Limb (tissue), 2 donors: ENCODE measurements around the gene SF3A2.

Source experiments
- DNase-seq, 2 donors: peaks; one replicate each; pipeline ENCODE4 v3.0.0-alpha.2; 2016; ENCODE audit errors: extremely low spot score in 2 of 2

SF3A2 gene

DNA sequence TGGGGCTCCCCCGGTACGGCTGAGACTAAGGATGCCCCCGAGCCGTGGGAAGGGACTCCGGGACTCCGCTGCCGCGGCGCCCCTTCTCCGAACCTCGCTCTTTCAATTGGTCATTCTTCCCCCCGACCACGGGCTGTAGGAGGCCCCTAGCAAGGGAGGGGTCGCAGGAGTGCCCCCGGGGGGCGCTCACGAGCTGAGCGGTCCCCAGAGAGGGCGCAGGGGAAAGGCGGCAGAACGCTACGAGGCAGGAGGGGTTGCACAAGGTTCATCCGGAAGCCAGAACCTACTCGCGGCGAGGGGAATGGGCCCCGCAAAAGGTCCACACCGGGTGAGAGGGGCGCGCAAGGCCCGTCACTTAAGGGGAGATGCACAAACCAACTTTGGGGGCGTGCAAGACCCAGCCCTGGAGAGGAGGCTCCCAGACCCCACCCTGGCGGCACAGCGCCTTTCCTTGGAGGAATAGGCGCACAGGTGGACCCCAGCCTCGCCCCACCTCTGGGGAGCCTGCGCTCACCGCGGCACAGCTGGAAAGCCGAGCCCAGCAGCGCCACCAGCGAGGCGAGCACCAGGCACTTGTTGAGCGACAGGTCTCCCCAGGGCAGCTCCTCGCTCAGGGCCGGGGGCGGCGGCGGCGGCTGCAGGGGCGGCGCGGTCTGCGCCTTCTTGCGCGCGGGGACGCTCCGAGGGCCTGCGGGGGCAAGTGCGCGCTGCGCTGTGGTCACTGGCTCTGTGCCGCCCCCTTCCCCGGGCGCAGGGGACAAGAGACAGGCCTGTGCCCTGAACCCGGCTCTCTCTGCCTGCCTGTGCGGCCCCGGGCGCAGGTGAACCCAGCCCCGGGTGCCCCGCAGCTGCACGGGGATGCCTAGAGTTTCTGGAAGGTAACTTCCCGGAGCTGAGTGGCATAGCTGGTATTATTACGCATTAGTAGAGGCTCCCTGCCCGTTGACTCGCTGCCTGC lies 16.8 kb downstream of the SF3A2 start:
- no peak for DNase-seq

DNA sequence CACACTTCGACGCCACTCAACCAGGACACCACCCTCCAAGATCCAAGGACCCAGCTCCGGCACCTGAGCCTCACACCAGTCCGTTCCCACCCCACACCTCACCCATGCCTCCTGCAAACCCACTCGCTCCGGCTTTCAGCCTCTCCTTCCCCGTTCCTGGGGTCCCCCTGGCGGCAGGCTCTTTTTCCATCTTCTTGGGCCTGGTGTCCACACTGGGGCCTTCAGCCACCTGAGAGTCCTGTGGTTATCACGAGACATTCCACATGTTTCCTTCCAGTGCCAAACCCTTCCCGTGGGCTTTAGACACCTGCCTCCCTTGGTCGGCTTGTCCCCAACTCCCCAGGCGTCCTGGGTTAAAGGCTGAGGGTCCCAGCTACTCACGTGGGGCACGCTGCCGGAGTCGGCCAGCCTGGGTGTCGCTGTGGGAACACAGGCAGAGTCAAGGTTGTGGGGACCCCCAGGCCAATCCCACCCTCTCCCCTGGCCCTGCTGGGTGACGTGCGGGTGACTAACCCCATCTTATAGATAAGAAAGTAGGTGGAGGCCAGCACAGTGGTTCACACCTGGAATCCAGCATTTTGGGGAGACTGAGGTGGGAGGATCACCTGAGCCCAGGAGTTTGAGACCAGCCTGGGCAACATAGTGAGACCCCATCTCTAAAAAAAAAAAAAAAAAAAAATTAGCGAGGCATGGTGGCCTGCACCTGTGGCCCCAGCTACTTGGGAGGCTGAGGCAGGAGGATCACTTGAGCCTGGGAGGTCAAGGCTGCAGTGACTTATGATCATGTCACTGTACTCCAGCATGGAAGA lies 17.6 kb downstream of the SF3A2 start:
- DNase-seq = peak in 1 of 2 donors; percentile 74

DNA sequence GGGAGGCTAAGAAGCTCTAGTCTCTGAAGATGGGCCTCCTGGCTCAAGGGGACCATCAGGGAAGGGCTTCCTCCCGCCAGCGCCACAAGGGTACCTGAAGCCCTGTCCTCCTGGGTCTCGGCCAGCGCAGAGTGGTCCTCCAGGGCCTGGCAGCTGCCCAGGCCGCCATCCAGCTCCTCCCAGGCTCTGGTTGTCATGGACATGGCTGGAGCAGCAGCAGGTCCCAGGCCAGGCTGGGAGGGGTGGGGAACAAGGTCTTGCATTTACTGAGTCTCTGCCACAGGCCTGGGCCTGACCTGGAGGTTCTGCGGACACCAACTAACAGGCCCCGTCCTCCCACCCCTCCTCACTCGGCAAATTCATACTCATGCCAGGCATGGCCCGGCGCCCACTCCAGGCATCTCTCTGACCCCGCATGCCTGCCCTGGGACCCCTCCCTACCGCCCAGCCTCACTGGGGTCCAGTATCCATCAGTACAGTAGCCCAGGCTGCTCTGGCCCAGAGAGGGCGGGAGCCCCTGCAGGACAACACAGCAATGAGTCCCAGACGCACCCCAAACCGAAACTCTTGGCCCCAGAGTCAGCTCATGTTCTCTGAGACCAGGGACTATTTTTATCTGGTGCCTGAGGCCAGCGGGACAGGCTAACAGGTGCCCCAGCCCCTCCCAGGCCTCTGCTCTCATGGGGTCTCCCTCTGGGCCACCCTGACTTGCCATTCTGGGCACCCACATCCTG lies 18.7 kb downstream of the SF3A2 start:
- DNase-seq = peak in 1 of 2 donors; percentile 46

DNA sequence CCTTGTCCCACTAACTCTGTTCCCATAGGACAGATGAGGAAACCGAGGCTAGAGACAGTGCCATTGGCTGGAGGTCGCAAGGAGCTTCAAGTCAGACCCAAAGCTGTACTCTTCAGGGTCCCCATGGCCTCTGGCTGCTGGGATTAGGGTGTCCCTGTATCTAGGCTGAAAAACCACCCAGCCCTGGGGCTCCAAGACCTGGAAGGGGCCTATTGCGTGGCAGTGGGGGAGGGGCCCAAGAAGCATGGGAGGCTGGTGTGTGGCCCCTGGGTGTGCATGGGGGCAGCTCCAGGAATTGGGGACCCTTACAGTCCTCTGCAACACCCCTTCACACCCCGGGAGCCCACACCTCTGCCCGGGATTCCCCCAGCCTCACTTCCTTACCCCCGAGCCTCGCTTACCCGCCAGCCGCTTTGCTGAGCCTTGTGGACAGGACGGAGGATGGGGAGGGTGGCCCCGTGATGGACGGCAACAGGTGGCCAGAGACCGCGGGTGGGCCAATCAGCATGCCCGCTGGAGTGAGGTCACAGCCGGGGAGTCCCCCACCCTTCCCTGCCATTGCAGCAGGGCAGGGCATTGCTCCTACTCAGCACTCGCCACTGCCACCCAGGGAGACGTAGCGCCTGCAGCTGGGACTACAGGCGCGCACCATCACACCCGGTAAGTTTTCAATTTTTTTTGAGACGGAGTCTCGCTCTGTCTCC lies 19.5 kb downstream of the SF3A2 start, which contains the start of gene JSRP1:
JSRP1 (minus strand) TSS at position 436 of the 704 bp plus-strand sequence. CDS start 1,103 bp downstream, outside the sequence.
- DNase-seq = peak; percentile 70 to 80

DNA sequence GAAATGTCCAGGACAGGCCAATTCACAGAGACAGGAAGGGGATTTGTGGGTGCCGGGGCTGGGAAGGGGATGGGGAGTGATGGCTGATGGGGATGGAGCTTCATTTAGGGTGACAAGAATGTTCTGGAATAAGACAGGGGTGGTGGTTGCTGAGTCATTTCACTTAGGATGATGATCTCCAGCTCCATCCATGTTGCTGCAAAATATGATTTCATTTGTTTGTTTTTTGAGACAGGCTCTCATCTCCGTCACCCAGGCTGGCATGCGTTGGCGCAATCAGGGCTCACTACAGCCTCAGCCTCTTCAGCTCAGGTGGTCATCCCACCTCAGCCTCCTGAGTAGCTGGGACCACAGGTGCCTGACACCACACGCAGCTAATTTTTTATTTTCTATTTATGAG lies 22.7 kb downstream of the SF3A2 start:
- no peak for DNase-seq

DNA sequence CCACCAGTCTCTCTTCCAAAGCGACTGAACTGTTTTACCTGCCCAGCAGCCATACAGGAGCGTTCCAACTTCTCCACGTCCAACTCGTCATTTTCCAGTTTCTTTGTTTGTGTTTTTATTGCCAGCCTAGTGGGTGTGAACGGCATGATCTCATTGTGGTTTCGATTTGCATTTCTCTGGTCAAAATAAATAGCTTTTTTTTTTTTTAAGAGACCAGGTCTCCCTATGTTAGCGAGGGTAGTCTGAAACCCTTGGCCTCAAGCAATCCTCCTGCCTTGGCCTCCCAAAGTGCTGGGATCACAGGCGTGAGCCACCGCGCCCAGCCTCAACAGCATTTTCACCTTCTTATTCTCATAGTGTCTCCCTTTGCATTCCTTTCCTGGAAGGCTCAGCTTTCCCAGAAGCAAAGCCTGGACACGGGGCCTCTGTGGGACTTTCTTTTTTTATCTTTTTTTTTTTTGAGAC lies 23.7 kb downstream of the SF3A2 start:
- no peak for DNase-seq

DNA sequence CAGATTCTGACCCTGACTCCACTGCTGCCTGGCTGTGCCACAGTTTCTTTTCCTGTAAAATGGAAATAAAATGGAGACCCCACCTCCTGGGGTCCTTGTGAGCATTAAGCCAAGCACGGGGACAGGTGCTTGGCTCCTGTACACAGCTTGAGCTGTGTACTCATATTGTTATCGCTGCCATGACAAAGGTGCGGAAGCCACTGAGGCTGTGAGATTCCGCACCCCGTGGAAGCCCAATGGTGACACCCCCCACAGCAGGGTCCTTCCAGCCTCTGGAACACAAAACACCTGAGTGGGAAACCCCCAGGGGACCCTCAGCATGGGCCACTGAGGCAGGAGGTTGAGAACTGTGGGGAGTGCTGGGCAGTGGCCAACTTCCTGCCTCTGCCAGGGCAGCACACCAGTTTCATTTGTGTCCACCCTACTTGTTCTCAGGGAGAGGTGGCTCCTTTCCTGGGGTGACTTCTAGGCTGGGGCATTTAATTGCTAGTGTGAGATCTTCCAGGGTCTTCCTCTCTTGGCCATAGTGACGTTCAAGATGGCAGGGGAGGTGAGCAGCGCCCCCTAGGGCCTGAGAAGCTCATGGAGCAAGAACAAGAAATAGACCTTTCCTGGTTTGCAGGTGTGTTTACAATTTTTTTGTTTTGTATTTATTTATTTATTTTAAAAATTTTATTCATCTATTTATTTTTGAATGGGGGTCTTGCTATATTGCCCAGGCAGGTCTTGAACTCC lies 25.0 kb downstream of the SF3A2 start:
- DNase-seq = no peak

DNA sequence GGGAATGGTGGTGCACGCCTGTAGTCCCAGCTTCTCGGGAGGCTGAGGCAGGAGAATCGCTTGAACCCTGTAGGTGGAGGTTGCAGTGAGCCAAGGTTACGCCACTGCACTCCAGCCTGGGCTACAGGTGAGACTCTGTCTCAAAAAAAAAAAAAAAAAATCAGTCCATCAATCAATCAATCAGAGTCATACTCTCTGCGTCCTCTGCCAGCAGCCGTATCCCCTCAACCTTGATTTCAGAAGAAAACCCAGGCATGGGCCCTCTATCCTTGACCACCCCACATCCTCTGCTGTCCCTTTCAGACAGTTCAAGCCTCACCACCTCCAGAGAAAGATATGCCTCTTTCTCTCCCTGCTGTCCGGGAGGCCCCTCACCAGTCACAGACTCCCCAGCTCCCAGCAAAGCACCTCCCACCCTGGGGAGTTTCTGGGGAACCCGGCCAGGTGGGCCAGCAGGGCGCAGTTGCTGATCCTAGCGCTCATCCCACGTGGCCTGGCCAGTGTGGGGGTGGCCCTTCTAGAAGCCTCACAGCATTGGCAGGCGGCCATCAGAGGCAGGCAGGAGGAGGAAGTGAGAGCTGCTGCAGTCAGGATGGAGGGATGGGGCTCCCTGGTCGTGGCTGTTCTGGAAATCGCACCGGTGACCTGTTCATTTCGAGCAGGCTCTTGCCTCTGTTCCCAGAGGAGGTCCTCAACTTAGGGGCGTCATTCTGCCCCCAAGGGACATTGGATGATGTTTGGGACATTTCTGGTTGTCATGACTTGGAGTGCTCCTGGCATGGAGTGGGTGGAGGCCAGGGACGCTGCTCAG lies 29.8 kb downstream of the SF3A2 start:
- DNase-seq = peak; percentile 45 to 67

DNA sequence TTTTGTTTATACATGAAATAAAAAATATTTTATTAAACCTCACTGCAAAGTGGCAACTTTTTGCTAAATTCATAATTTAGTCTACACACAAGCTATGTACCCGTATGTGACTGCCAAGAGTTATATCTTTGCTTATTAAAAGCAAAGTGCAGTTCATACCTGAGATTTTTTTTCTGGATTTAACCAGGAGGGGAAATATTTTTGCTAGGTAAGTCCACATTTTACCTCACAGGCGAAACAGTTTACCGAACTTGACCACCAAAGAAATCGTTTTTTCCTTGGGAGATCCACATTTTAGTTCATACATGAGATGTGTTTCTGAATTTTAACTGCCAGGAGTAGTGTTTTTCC lies 31.8 kb downstream of the SF3A2 start:
- DNase-seq = no peak

DNA sequence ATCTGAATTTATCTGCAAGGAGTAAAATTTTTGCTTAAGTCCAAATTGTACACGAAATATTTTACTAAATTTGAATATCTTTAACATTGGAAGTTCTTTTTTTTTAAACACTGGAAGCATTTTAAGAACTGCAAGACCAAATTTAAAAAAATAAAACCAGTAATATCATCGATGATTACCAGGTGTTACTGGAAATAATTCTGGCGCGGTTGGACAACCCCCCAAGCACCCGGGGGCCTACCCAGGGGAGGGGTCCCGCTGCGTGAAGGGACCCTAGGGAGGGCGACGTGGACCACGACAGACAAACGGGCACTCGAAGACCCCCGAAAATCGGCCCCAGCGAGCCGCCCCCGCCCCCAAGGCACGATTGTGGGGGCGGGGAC lies 32.2 kb downstream of the SF3A2 start:
- DNase-seq = no peak

DNA sequence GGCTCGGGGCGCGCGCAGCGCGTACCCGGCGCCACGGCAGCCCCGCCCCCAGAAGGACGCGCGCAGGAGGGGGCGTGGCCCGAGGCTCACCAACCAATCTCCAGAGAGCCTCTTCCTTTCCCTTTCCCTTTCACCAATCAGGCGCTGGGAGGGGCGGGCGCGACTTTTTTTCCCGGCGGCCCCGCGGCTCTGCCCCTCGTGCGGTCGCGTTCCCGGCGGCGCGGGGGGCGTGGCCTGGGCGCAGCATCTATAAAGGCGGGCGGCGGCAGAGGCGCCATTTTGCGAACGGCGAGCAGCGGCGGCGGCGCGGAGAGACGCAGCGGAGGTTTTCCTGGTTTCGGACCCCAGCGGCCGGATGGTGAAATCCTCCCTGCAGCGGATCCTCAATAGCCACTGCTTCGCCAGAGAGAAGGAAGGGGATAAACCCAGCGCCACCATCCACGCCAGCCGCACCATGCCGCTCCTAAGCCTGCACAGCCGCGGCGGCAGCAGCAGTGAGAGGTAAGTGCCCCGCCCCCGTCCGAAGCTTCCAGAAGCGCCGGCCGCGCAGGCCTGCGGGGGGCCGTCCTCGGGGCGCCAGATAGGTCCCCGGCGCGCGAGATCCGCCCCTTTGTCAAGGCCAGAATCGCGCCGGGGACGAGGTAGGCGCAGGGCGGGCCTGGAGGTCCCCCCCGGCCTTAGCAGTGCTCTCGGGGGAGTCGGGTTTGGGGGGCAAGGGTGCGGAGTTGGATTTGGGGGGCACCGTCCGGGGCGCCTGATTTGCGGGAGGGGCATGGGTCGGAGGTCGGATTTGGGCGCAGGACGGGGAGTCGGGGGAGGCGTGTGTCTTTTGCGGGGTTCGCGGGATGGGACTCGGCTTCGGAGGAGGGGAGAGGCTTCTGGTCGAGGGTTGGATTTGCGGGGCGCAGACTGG lies 32.9 kb downstream of the SF3A2 start:
- DNase-seq = peak; percentile 97 to 100

DNA sequence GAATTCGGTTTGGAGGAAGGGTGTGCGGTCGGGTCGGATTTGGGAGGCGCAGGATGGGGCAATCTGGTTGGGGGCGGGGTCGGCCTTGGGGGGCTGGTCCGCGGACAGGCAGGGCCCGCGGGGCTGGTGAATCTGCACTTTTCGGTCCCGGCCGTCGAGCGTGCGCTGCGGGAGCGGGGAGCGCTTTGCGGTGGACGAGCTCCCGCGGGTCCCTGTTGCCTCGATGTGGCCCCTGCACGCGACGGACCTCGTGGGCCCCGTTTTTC lies 33.5 kb downstream of the SF3A2 start:
- DNase-seq = peak in 1 of 2 donors; percentile 66

DNA sequence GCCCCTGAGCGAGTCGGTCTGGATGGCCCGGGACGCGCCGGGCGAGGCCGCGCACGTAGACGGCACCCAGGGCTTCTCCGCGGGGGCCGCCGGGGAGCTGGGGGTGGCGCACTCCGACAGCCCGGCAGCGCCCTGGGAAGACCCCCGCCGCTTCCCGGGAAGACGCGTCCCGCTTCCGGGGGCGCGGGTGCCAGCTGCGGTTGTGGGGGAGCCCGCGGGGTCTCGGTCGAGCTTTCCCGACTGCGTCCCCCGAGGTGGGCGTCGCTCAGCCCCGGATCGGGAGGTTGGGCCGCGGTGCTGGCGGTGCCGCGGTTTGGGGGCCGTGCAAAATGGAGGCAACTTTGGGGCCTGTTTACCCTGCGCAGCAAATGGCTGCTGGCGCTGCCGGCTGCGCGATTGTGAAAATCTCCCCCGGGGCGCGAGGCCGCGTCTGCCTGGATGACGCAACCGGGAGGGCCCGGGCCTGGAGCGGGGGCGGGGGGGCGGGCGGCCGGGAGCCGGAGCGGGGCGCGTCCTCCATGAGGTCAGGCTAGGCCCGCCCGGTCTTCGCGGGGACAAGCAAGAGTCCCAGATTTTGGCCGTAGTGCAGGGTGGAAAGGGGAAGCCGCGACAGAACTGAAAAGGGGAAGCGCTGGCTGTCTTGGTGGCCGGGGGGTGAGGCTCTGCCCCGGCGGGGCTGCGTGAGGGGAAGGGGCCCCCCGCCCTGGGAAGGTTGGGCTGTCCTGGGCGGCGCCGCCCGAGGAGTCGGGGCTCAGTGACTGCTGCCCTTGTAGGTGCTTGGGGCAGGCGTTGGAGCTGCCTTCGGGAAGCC lies 34.0 kb downstream of the SF3A2 start:
- peak; percentile 57 to 87 for DNase-seq

DNA sequence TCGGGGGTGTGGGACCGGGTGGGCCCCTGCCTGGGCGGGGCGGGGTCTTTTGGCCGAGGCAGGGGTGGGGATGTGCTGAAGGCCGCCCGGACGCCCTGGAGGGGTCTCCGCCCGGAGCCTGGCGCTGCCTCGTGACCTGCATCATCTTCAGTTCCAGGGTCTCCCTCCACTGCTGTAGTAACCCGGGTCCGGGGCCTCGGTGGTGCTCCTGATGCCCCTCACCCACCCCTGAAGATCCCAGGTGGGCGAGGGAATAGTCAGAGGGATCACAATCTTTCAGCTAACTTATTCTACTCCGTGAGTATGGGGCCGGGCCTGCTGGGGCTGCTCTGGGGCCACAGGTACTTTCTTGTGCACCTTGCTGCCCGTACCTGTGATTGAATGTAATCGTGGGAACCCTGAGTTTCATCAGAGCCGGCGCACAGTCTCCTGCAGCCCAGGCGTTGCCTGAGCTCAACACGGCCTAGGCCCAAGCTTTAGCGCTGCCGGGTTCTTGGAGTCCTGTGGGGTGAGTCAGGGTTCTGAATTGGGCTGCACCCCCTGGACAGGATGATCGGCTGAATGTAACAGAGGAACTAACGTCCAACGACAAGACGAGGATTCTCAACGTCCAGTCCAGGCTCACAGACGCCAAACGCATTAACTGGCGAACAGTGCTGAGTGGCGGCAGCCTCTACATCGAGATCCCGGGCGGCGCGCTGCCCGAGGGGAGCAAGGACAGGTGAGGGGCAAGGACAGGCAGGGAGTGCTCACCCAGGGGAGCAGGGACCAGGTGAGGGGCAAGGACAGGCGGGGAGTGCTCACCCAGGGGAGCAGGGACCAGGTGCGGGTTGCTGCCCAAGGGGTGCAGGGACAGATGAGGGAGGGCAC lies 34.8 kb downstream of the SF3A2 start:
- no peak for DNase-seq

DNA sequence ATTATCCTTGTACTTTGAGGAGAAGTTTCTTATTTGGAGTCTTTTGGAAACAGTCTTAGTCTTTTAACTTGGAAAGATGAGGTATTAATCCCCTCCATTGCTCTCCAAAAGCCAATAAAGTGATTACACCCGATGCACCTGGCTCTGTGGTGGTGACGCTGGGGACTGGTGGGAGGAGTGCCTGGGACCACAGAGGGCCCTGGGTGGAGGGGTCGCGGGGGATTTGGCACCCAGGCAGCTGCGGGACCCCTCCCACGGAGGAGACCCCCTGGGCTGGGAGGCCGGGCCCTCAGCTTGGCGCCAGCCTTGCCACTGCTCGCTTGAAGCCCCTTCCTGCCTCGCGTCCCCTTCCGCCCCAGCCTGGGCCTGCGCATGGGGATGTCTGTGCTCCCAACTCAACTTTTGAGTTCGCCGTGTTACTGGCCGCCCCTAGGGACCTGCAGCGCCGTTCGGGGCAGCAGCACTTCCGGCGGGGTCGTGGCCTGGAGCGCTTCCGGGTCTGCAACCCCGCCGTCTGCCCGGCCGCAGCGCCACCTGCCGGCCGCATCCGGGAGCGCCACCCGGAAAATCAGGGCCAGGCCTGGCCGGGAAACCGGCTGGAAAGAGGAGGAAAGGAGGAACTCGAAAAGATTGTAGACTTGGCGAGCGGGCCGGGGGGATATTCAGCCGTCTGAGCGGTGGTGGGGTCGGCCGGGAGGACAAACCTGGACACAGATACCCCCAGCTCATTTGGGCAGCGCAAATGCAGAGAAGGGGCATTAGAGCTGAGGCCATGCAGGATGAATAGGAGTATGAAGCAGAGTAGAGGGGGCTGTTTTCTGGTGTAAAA lies 36.9 kb downstream of the SF3A2 start:
- DNase-seq = peak; percentile 78 to 86

DNA sequence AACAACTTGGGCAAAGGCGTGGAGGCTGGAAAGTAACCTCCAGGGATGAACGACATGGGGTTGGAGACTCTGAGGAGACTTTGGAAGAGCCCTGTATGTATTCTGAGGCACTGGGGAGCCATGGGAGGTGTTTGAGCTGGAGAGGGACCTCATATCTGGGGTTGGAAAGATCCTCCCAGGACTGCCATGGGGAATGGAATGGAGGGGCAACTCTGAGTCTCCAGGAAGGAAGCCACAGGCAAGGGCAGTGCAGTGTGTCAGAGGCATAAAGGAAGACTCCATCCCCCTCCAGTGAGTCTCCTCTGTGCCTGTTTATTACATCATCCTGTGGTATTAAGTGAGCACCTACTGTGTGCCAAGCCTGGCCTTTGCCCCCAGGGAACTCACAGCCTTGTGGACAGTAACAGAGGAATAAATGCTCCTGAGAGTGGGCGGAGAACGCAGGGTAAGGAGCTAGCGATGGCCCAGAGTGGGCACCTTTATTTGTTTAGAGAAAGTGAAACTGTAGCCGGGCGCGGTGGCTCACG lies 37.6 kb downstream of the SF3A2 start:
- DNase-seq = no peak
